Activated B cell treated with CpG ODN at 0.5 μM for 24 hours (primary cell): ENCODE results near the gene CR1. TPM values are rescaled to one million over a fixed set of nuclear protein-coding genes. Genes with fewer than 3 reads are reported as not detected.

Source experiments
- ATAC-seq: fragments of 200-7000 bp; cut with Tn5 transposase; one replicate; pipeline ENCODE4 v1.10.0; 2021; ENCODE audit warnings: low read depth, mild to moderate bottlenecking, moderate library complexity
- CTCF ChIA-PET: fragments of 350-600 bp; sonication (Branson Sonifier 250); formaldehyde crosslinking; loops from one replicate; lab custom pipeline; 2021; ENCODE audit warnings: antibody characterized with exemption; lab: Charles Lee
- POLR2A ChIA-PET: fragments of 350-600 bp; sonication (Branson Sonifier 250); formaldehyde crosslinking; loops from one replicate; lab custom pipeline; 2021; ENCODE audit warnings: antibody characterized with exemption; lab: Charles Lee
- DNase-seq: peaks from one replicate; pipeline ENCODE4 v3.0.0; 2022
- H3K27ac Mint-ChIP-seq: one replicate; pipeline ENCODE4 v1.8.0; 2020; ENCODE audit warnings: mixed read lengths
- H3K27me3 Mint-ChIP-seq: one replicate; pipeline ENCODE4 v1.8.0; 2021; ENCODE audit warnings: mixed read lengths
- H3K36me3 Mint-ChIP-seq: one replicate; pipeline ENCODE4 v1.8.0; 2021; ENCODE audit warnings: low read depth, mixed read lengths
- H3K4me1 Mint-ChIP-seq: one replicate; pipeline ENCODE4 v1.8.0; 2021; ENCODE audit warnings: mixed read lengths
- H3K4me3 Mint-ChIP-seq: one replicate; pipeline ENCODE4 v1.8.0; 2020; ENCODE audit warnings: mild to moderate bottlenecking, mixed read lengths
- H3K9me3 Mint-ChIP-seq: one replicate; pipeline ENCODE4 v1.8.0; 2020; ENCODE audit warnings: mixed read lengths
- intact Hi-C: fragments of 100-400 bp; cut with micrococcal nuclease; formaldehyde crosslinking; loops from one replicate; pipeline ENCODE4 v1.15.1; 2024
- total RNA-seq: library from RNA; stranded (reverse); gene quantifications from 2 replicates; pipeline ENCODE4 v1.2.3, GENCODE V29; 2022
- TF ChIP-seq, protein P1 (sequence below): fragments of 200-600 bp; IDR thresholded peaks from one replicate; pipeline ENCODE4 v1.8.0; 2022; ENCODE audit warnings: antibody characterized with exemption, mild to moderate bottlenecking

CR1 gene
- total RNA-seq, 1 donor from 2014 or later = 13.9 TPM

DNA sequence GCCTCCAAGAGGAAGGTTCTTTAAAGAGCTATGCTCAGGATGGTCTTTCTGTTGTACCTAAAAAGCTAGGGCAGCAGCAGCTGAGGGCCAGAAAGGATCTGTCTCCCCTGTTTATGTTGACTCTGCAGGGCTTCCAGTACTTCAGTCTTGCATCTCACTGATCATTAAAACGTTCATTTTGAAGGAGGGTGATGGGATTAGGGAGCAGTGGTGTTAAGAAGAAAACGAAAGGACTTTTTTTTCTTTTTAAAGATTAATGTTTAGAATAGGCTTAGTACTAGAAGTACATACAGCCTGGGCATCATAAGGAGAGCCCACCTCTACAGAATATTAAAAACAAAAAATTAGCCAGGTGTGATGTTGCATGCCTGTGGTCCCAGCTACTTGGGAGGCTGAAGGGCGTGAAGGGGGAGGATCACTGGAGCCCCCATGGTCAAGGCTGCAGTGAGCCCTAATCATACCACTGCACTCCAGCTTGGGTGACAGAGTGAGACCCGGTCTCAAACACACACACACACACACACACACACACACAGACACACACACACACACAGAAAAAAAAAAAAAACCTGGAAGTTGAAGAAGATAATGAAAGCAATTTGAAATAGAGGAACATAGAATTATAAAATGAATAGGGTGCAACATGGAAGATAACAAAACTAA, 151.8 kb downstream of the CR1 start:
- DNase-seq = no peak
- TF ChIP-seq, protein P1, sequence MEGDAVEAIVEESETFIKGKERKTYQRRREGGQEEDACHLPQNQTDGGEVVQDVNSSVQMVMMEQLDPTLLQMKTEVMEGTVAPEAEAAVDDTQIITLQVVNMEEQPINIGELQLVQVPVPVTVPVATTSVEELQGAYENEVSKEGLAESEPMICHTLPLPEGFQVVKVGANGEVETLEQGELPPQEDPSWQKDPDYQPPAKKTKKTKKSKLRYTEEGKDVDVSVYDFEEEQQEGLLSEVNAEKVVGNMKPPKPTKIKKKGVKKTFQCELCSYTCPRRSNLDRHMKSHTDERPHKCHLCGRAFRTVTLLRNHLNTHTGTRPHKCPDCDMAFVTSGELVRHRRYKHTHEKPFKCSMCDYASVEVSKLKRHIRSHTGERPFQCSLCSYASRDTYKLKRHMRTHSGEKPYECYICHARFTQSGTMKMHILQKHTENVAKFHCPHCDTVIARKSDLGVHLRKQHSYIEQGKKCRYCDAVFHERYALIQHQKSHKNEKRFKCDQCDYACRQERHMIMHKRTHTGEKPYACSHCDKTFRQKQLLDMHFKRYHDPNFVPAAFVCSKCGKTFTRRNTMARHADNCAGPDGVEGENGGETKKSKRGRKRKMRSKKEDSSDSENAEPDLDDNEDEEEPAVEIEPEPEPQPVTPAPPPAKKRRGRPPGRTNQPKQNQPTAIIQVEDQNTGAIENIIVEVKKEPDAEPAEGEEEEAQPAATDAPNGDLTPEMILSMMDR = no peak
- ATAC-seq = no peak
- Mint-ChIP-seq H3K27me3 (no peaks in the 10 kb centered on the region), H3K4me3 (no peak overlapping the region), H3K9me3 (no peaks in the 10 kb centered on the region), H3K36me3 (no peaks in the 10 kb centered on the region), H3K4me1 (peaks cover 10% of the 10 kb centered on the region), H3K27ac (no peak overlapping the region)
- intact Hi-C loops = loop anchor here (5.0 kb wide), 1 partner anchor 104 kb away; the partner anchor contains the start of gene CD46
- CTCF ChIA-PET = no interaction called here
- POLR2A ChIA-PET = no interaction called here

DNA sequence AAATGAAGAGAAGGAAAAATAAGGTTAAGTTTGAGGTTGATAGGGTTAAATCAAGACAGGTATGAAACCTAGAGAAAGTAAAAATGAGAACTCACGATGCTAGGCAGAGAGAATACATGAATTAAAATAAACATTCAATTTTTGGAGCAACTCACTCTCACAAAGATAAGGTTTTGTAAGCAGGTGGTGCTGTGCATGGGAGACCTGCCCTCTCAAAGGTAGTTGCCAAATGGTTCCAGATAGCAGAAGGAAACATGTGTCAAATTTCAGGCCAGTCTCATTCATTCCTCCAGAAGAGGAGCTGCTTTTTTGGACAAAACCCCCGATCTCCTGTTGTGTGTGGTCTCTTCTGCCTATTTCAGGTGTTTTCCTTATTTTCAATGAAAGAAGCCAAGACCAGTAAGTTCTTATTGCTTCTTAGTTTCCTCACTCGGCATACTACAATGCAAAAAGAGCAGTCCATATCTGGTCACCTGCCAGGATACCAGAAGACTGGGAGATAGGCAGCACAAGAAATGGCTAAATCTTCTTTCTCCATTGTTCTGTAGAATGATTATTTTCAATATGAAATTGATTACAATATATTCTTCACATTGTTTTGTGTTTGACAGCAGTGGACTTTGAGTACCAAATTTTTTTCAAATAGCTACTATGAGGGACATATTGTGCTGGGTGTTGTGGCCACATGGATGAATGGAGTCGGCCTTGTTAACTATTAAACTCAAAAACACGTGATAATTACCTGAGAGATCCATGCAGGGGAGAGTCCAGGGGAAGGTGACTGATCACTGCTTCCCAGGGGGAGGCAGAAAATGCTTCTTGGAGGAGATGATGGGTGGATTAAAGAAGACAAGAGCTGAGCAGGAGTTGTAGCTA, 152.6 kb downstream of the CR1 start:
- intact Hi-C loops = loop anchor here (5.0 kb wide), 1 partner anchor 104 kb away; the partner anchor contains the start of gene CD46
- POLR2A ChIA-PET = no interaction called here

DNA sequence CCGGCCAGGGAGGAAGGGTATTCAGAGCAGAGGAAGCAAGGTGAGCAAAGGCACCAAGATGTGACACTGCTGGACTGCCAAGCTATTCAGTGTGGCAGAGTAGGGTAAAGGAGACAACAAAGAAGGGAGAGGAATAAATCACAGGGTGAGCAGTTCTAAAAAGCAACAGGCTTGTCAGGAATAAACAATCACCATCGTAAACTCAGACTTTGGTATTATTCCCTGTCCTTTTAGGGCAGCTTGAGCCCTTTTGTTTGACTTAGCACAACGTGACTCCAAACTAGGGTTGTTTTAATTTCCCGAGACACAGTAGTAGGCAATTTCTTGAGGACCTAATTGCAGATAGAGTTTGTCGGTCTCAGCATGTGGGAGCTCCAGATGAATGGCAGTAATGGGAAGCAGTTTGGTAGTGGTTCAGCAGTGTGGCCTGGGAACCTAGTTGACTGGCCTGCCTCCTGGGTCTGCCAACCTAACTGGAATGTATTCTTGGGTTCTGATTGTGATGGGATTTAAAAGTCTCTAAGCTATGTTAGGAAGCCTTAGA, 153.3 kb downstream of the CR1 start:
- ChIA-PET CTCF (no interaction called here), POLR2A (interaction anchor here (0.6 kb wide), 1 partner anchor 12 kb away, joined by 3 read pairs; no protein-coding TSS in a partner anchor)
- H3K36me3 Mint-ChIP-seq = no peaks in the 10 kb centered on the region
- H3K4me3 Mint-ChIP-seq = no peak overlapping the region
- TF ChIP-seq, protein P1 = no peak
- DNase-seq (no peak), ATAC-seq (no peak)
- intact Hi-C loops = loop anchor here (5.0 kb wide), 1 partner anchor 103 kb away; the partner anchor contains the start of gene CD46
- no peaks in the 10 kb centered on the region for H3K27me3 Mint-ChIP-seq
- no peaks in the 10 kb centered on the region for H3K9me3 Mint-ChIP-seq
- H3K27ac Mint-ChIP-seq = no peak overlapping the region
- peaks cover 6% of the 10 kb centered on the region for H3K4me1 Mint-ChIP-seq

More for the DNA sequence above, 152.6 kb downstream of the CR1 start:
- no peaks in the 10 kb centered on the region for H3K9me3 Mint-ChIP-seq
- ATAC-seq (no peak), DNase-seq (no peak)
- H3K4me3 Mint-ChIP-seq = no peak overlapping the region
- CTCF ChIA-PET = no interaction called here
- no peaks in the 10 kb centered on the region for H3K36me3 Mint-ChIP-seq
- no peaks in the 10 kb centered on the region for H3K27me3 Mint-ChIP-seq
- TF ChIP-seq, protein P1 = no peak
- no peak overlapping the region for H3K27ac Mint-ChIP-seq
- H3K4me1 Mint-ChIP-seq = peaks cover 10% of the 10 kb centered on the region

DNA sequence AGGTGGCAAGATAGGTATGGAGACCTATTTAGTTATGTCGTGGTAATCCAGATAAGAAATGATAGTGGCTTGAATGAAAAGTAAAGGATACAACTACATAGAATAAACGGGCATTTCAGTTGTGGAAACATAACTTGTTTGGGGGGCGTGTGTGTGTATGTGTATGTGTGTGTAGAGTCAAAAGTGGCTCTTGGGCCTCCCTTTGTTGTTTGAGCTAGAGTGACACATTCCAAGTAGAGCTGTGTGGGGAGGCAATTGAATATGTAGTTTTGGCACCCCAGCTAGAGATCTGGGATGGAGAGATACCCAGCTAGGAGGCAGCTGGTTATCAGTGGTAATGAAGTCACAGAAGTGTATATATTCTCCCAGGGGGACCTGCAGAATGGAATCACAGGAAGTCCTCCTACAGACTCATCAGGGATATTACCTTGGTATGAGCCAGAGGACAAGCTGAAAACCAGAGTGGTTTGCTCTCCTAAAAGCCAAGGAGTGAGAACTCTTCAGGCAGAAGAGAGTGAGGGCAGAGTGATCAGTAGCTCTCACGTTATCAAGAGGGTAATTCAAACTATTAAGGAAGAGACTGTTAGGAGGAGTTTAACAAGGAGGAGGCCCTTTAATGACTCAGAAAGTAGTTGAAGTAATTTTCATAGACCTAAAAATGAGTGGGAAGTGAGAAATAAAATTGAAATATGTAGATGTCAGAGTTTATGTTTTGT, 154.1 kb downstream of the CR1 start:
- no peak overlapping the region for H3K4me3 Mint-ChIP-seq
- DNase-seq (no peak), ATAC-seq (no peak)
- H3K4me1 Mint-ChIP-seq = peaks cover 2% of the 10 kb centered on the region
- no peaks in the 10 kb centered on the region for H3K36me3 Mint-ChIP-seq
- no peaks in the 10 kb centered on the region for H3K27me3 Mint-ChIP-seq
- CTCF ChIA-PET = no interaction called here
- intact Hi-C loops = loop anchor here (5.0 kb wide), 1 partner anchor 102 kb away; the partner anchor contains the start of gene CD46
- TF ChIP-seq, protein P1 = no peak
- H3K27ac Mint-ChIP-seq = no peak overlapping the region
- POLR2A ChIA-PET = interaction anchor here (0.6 kb wide), 1 partner anchor 13 kb away, joined by 3 read pairs; no protein-coding TSS in a partner anchor
- H3K9me3 Mint-ChIP-seq = no peaks in the 10 kb centered on the region
